ENCODE measurements around the gene CGA.

GRCh38 chr6:87071683-87072082 lies 23.2 kb downstream of the CGA start:
- no peak for TF ChIP-seq CTCF (IDR thresholded peaks at IDR 0.05)
- no peak for TF ChIP-seq EZH2 (IDR thresholded peaks at IDR 0.05; ENCODE audit: borderline replicate concordance, insufficient read depth, low read depth, low read length, poor library complexity, severe bottlenecking)
